Measurements from ENCODE around the gene ADI1. TPM values are rescaled to one million over a fixed set of nuclear protein-coding genes. Genes with fewer than 3 reads are reported as not detected.

ADI1 gene
- total and polyA plus RNA-seq, 7 donors = 42.5 to 137 (median 43.7) TPM

DNA sequence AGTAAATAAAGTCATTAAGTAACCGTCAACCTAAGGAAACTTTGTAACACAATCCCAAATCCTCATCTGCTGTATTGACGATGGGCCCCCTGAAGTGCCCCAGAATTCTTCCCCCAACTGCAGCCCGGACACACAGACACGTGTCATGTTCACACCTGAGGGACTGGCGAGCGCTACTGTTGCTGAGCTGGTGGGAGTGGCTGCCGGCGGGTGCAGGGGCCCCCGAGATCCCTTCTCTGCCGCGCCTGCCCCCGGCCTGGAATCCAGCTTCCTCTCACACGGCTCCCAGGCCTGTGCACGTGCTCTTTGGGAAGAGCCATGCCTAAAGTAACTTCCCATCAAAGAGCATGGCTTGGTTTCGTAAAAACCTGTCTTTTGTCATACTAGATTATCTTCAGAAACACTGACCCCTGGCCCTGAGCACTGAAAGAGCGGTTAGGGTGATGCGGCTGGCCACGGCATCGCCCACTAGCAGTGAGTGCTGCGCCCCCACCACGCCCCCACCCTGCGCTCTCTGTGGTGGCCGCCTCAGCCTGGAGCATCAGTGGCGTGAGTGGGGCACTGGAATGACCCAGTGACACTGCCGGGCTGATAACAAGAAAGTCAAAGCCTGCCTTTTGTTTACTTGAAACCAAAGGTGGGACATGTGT is 56.0 kb downstream of the ADI1 start:
- Histone ChIP-seq H3K27ac (no peak overlapping the region), H3K36me3 (ENCODE audit: insufficient read depth in 1 of 2, low read depth in 1 of 2) (peaks cover 3 to 52% of the 10 kb centered on the region in 2 donors), H3K4me1 (peaks cover 42% of the 10 kb centered on the region), H3K4me3 (no peak overlapping the region), H3K27me3 (ENCODE audit: insufficient read depth in 3 of 3, low read length in 2 of 3) (no peaks in the 10 kb centered on the region), H3K9me3 (no peaks in the 10 kb centered on the region)
- intact Hi-C loops (cut with DNase I) = no loop called here
- DNase-seq (peak in 1 of 2 donors; percentile 43), ATAC-seq (no peak)
- 84 to 86% (median 85%) methylated on average over 25 of the region's 25 CpGs for WGBS, 3 donors
- TF ChIP-seq CTCF (IDR thresholded peaks at IDR 0.05) = no peak

- no peak for ATAC-seq
- TF ChIP-seq CTCF (IDR thresholded peaks at IDR 0.05) = no peak
- Histone ChIP-seq H3K4me1 (peaks cover 42% of the 10 kb centered on the region), H3K9me3 (no peaks in the 10 kb centered on the region), H3K27ac (no peak overlapping the region), H3K4me3 (no peak overlapping the region), H3K27me3 (ENCODE audit: insufficient read depth in 3 of 3, low read length in 2 of 3) (no peaks in the 10 kb centered on the region), H3K36me3 (ENCODE audit: insufficient read depth in 1 of 2, low read depth in 1 of 2) (peaks cover 3 to 52% of the 10 kb centered on the region in 2 donors)
- 63 to 69% (median 67%) methylated on average over 10 of the region's 10 CpGs for WGBS, 3 donors
- peak in 1 of 2 donors; percentile 45 for DNase-seq
- intact Hi-C loops (cut with DNase I) = no loop called here
Measured at GRCh38 chr2:3462493-3463104, 56.7 kb downstream of the ADI1 start.

DNA sequence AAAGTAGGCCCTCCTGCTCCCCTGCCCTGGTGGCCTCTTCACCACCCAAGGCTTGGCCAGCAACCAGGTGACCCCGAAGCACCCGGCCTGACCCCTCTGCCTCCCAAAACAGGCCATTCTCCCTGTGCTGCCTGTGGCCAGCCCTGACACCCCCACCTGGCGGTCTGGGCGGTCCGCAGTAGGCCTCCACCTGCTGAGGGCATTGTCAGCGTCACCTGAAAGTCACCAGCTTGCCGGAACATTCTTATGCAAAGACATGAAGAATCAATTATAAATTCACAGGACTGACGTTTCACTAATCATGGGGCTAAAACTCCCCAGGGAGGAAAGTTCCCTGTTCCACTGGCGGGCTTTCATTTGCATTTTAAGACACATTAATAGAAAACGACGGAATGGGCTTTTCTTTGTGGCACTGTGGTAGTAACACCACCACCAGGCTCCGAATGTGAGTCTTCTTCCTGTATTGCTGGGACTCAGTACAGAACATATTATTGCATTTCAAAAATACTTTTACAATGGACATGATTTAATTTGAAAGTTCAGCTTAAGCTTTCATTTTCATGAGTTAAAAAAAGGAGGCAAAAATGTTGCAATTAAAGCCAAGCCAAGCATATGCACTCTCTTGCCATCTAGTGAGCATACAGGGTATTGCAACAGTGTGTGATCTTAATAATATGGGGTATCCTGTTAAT is 57.4 kb downstream of the ADI1 start:
- peak; percentile 94 for TF ChIP-seq CTCF (IDR thresholded peaks at IDR 0.05)
- H3K27me3 ChIP-seq (ENCODE audit: insufficient read depth in 3 of 3, low read length in 2 of 3) = no peaks in the 10 kb centered on the region
- H3K27ac ChIP-seq = no peak overlapping the region
- intact Hi-C loops (cut with DNase I) = loop anchor here in 1 of 2 donors (2.0 kb wide), 1 partner anchor 37 kb away; no protein-coding TSS in a partner anchor
- DNase-seq (no peak), ATAC-seq (no peak)
- WGBS, 3 donors = 63 to 69% (median 64%) methylated on average over 12 of the region's 12 CpGs
- peaks cover 3 to 52% of the 10 kb centered on the region in 2 donors for H3K36me3 ChIP-seq (ENCODE audit: insufficient read depth in 1 of 2, low read depth in 1 of 2)
- H3K4me3 ChIP-seq = no peak overlapping the region
- H3K4me1 ChIP-seq = peaks cover 42% of the 10 kb centered on the region
- H3K9me3 ChIP-seq = no peaks in the 10 kb centered on the region

- ATAC-seq (peak; percentile 42 to 65 (median 62)), DNase-seq (peak in 1 of 2 donors; percentile 78)
- H3K4me3 ChIP-seq = no peak overlapping the region
- H3K27ac ChIP-seq = peak overlapping the region; percentile 65
- no peak for TF ChIP-seq CTCF (IDR thresholded peaks at IDR 0.05)
- 73 to 82% (median 78%) methylated on average over 38 of the region's 38 CpGs for WGBS, 3 donors
- peaks cover 0 to 52% of the 10 kb centered on the region in 2 donors for H3K36me3 ChIP-seq (ENCODE audit: insufficient read depth in 1 of 2, low read depth in 1 of 2)
- no peaks in the 10 kb centered on the region for H3K9me3 ChIP-seq
- H3K4me1 ChIP-seq = peaks cover 38% of the 10 kb centered on the region
- intact Hi-C loops (cut with DNase I) = loop anchor here in 1 of 2 donors (2.0 kb wide), 1 partner anchor 36 kb away; no protein-coding TSS in a partner anchor
- no peaks in the 10 kb centered on the region for H3K27me3 ChIP-seq (ENCODE audit: insufficient read depth in 3 of 3, low read length in 2 of 3)
Measured at GRCh38 chr2:3460831-3461800, 58.2 kb downstream of the ADI1 start.

Measured in psoas muscle (tissue), 8 donors.